ENCODE data around the gene FMNL3. TPM values are rescaled to one million over a fixed set of nuclear protein-coding genes. Genes with fewer than 3 reads are reported as not detected.

FMNL3 gene
- total and polyA plus RNA-seq, 8 donors: 2.1 to 28.5 (median 8.3) TPM

DNA sequence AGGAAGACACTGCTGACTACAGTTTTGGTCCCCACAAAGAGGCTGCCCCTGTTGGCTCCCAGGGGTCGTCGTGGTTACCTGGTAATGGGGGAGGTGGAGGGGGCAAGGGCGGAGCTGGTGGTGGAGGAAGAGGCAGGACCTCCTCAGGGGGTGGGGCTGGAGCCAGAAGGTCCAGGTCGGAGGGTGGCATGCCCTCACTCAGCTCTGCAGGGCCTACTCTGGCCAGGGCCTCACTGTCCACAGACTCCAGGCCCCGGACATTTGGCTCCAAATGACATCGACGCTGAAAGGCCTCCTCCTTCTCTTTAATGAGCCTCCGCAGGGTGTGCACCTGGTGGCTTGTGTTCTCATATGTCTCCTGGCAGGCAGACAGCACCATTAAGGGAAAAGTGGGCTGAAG, 55.4 kb downstream of the FMNL3 start:
- peaks cover 8 to 19% (median 15%) of the 10 kb centered on the region in 4 donors for H3K4me1 ChIP-seq
- DNase-seq: no peak
- peaks cover 28 to 95% (median 89%) of the 10 kb centered on the region in 4 donors for H3K36me3 ChIP-seq
- intact Hi-C loops (cut with DNase I; ENCODE audit: low total_unique reads): no loop called here
- no peak overlapping the region for H3K4me3 ChIP-seq
- H3K27ac ChIP-seq: no peak overlapping the region
- no peaks in the 10 kb centered on the region for H3K9me3 ChIP-seq
- no peak for TF ChIP-seq POLR2AphosphoS5 (IDR thresholded peaks at IDR 0.05)
- no peak for TF ChIP-seq CTCF (IDR thresholded peaks at IDR 0.05)
- no peak for TF ChIP-seq POLR2A (IDR thresholded peaks at IDR 0.05)
- TF ChIP-seq EP300 (IDR thresholded peaks at IDR 0.05): no peak
- H3K27me3 ChIP-seq: no peaks in the 10 kb centered on the region
- WGBS, 5 donors: 73 to 79% (median 78%) methylated on average over 7 to 8 of the region's 8 CpGs

GRCh38 chr12:49649892-49650291, 57.3 kb downstream of the FMNL3 start:
- intact Hi-C loops (cut with DNase I; ENCODE audit: low total_unique reads): no loop called here
- Histone ChIP-seq H3K4me3 (no peak overlapping the region), H3K27ac (no peak overlapping the region), H3K4me1 (peaks cover 8 to 28% (median 24%) of the 10 kb centered on the region in 4 donors), H3K27me3 (no peaks in the 10 kb centered on the region), H3K36me3 (peaks cover 28 to 96% (median 89%) of the 10 kb centered on the region in 4 donors), H3K9me3 (no peaks in the 10 kb centered on the region)
- no peak for DNase-seq
- TF ChIP-seq POLR2A (IDR thresholded peaks at IDR 0.05) (no peak), EP300 (IDR thresholded peaks at IDR 0.05) (no peak), POLR2AphosphoS5 (IDR thresholded peaks at IDR 0.05) (no peak), CTCF (IDR thresholded peaks at IDR 0.05) (no peak)
- WGBS, 5 donors: 80 to 87% (median 86%) methylated on average over 5 of the region's 5 CpGs

DNA sequence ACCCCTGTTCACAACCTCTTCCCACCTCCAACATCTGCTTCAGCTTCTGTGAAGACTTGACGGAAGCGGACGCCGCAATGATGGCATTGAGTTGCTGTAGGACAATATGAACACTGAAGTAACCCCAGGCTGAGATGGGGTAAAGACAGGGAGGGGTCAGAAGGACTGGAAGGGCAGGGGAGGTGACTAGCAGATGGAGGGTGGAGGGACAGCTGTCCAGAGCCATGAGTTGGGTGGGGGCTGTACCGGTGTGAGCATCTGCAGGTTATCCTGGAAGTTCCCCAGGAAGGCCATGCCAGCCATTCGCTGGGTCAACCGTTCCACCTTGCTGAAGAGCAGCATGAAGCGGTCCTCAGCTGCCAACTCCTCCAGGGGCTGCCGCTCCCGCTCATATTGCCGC, 57.8 kb downstream of the FMNL3 start:
- TF ChIP-seq POLR2A (IDR thresholded peaks at IDR 0.05) (no peak), CTCF (IDR thresholded peaks at IDR 0.05) (no peak), POLR2AphosphoS5 (IDR thresholded peaks at IDR 0.05) (no peak), EP300 (IDR thresholded peaks at IDR 0.05) (no peak)
- 91 to 98% (median 97%) methylated on average over 11 of the region's 11 CpGs for WGBS, 5 donors
- H3K27ac ChIP-seq: peak overlapping the region in 1 of 5 donors; percentile 47
- no peak for DNase-seq
- H3K36me3 ChIP-seq: peaks cover 28 to 93% (median 86%) of the 10 kb centered on the region in 4 donors
- H3K9me3 ChIP-seq: no peaks in the 10 kb centered on the region
- no peaks in the 10 kb centered on the region for H3K27me3 ChIP-seq
- no peak overlapping the region for H3K4me3 ChIP-seq
- peaks cover 8 to 32% (median 28%) of the 10 kb centered on the region in 4 donors for H3K4me1 ChIP-seq
- intact Hi-C loops (cut with DNase I; ENCODE audit: low total_unique reads): no loop called here

DNA sequence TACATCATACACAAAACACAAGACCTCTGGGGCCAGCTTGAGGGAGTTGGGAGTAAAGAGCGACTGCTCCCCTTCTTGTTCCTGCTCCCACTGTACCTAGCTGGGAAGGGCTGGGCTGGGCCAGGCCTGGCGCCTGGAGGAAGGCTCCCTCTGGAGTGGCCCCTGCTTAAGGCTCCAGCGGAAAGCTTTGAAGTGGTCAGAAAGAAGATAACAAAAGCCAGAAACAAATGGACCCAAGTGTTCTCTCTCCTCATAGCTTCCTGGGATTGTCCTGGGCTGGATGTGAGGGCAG, 58.5 kb downstream of the FMNL3 start:
- Histone ChIP-seq H3K36me3 (peaks cover 35 to 93% (median 86%) of the 10 kb centered on the region in 4 donors), H3K4me1 (peaks cover 8 to 35% (median 32%) of the 10 kb centered on the region in 4 donors), H3K27me3 (no peaks in the 10 kb centered on the region), H3K4me3 (no peak overlapping the region), H3K9me3 (no peaks in the 10 kb centered on the region), H3K27ac (peak overlapping the region in 4 of 5 donors; percentile 21 to 47 (median 42))
- DNase-seq: peak in 1 of 2 donors; percentile 69
- no peak for TF ChIP-seq POLR2A (IDR thresholded peaks at IDR 0.05)
- TF ChIP-seq POLR2AphosphoS5 (IDR thresholded peaks at IDR 0.05): no peak
- TF ChIP-seq EP300 (IDR thresholded peaks at IDR 0.05): no peak
- no peak for TF ChIP-seq CTCF (IDR thresholded peaks at IDR 0.05)
- intact Hi-C loops (cut with DNase I; ENCODE audit: low total_unique reads): no loop called here
- WGBS, 5 donors: 46 to 64% (median 59%) methylated on average over 3 of the region's 3 CpGs
